Parathyroid adenoma (tissue), 2 donors: ENCODE results near the gene ITSN2.

ENCODE experiments used
- H2AFZ ChIP-seq: fragments of 300-600 bp; sonication (generic); one replicate; pipeline ENCODE4 v1.7.0; 2017; ENCODE audit warnings: antibody characterized with exemption, mild to moderate bottlenecking
- H3K27ac ChIP-seq: fragments of 300-600 bp; sonication (generic); one replicate; pipeline ENCODE4 v1.7.0; 2017
- H3K27me3 ChIP-seq: fragments of 300-600 bp; sonication (generic); one replicate; pipeline ENCODE4 v1.7.0; 2017; ENCODE audit warnings: low read length; ENCODE audit not compliant: control insufficient read depth, insufficient read depth
- H3K36me3 ChIP-seq: fragments of 300-600 bp; sonication (generic); one replicate; pipeline ENCODE4 v1.7.0; 2017; ENCODE audit warnings: low read length; ENCODE audit not compliant: control insufficient read depth, insufficient read depth
- H3K4me1 ChIP-seq: fragments of 300-600 bp; sonication (generic); one replicate; pipeline ENCODE4 v1.7.0; 2017; ENCODE audit warnings: control low read depth
- H3K4me2 ChIP-seq: fragments of 300-600 bp; sonication (generic); one replicate; pipeline ENCODE4 v1.7.0; 2017; ENCODE audit warnings: low read length
- H3K4me3 ChIP-seq: fragments of 300-600 bp; sonication (generic); one replicate; pipeline ENCODE4 v1.7.0; 2017; ENCODE audit warnings: low read depth, low read length
- H3K79me2 ChIP-seq: fragments of 300-600 bp; sonication (generic); one replicate; pipeline ENCODE4 v1.7.0; 2017; ENCODE audit warnings: control low read depth
- H3K9ac ChIP-seq: fragments of 300-600 bp; sonication (generic); one replicate; pipeline ENCODE4 v1.7.0; 2017; ENCODE audit warnings: mild to moderate bottlenecking
- H3K9me3 ChIP-seq: fragments of 300-600 bp; sonication (generic); one replicate; pipeline ENCODE4 v1.7.0; 2017; ENCODE audit warnings: low read length; ENCODE audit not compliant: control insufficient read depth
- CTCF ChIP-seq: fragments of 300-600 bp; sonication (generic); IDR thresholded peaks from one replicate; pipeline ENCODE4 v1.7.0; 2017; ENCODE audit warnings: antibody characterized with exemption, mild to moderate bottlenecking
- donor health status: primary hyperparathyroidism.

ITSN2 gene

GRCh38 chr2:24394998-24395397, 34.7 kb upstream of the ITSN2 start:
- Histone ChIP-seq H3K27me3 (no peaks in the 10 kb centered on the region), H3K4me3 (no peak overlapping the region), H3K9me3 (no peaks in the 10 kb centered on the region), H3K4me1 (no peaks in the 10 kb centered on the region), H3K9ac (no peak overlapping the region), H3K36me3 (no peaks in the 10 kb centered on the region), H3K4me2 (no peak overlapping the region), H3K79me2 (no peaks in the 10 kb centered on the region), H2AFZ (no peak overlapping the region), H3K27ac (no peak overlapping the region)
- TF ChIP-seq CTCF, result no peak

DNA sequence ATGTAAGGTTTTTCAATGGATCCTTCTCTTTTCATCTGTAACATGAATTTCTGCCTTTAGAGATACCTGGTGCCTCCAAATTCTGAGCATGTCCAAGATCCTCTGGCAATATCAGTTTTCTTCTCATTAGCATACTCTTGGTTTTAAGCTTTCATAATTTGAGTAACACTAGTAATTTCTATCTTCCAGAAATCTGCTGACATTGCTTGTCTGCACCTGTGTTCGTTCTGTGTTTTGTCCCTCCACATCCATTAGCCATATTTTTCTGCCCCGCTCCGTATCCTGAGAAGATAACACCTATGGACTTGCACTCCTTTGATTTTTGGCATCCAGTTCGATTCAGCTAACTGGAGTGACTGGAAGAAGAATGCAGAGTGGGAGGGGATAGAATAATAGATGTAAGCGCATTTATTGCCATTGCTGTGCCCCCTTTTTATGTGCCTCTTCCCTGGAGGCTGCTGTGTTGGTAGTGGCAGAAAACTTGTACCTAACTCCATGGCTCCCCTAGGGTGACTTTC, 32.3 kb upstream of the ITSN2 start:
- TF ChIP-seq CTCF, result no peak
- H3K36me3 ChIP-seq, result no peaks in the 10 kb centered on the region
- no peak overlapping the region for H3K9ac ChIP-seq
- no peaks in the 10 kb centered on the region for H3K9me3 ChIP-seq
- no peaks in the 10 kb centered on the region for H3K27me3 ChIP-seq
- no peak overlapping the region for H3K27ac ChIP-seq
- H3K79me2 ChIP-seq, result no peaks in the 10 kb centered on the region
- H2AFZ ChIP-seq, result peak overlapping the region; percentile 53
- H3K4me1 ChIP-seq, result no peaks in the 10 kb centered on the region
- H3K4me3 ChIP-seq, result no peak overlapping the region
- no peak overlapping the region for H3K4me2 ChIP-seq

- Histone ChIP-seq H3K9me3 (no peaks in the 10 kb centered on the region), H3K4me3 (no peak overlapping the region), H3K36me3 (no peaks in the 10 kb centered on the region), H3K79me2 (no peaks in the 10 kb centered on the region), H3K27me3 (no peaks in the 10 kb centered on the region), H3K4me2 (no peak overlapping the region), H3K4me1 (no peaks in the 10 kb centered on the region), H3K27ac (no peak overlapping the region), H3K9ac (no peak overlapping the region), H2AFZ (no peak overlapping the region)
- no peak for TF ChIP-seq CTCF
Measured at GRCh38 chr2:24385366-24385765, 25.0 kb upstream of the ITSN2 start.

DNA sequence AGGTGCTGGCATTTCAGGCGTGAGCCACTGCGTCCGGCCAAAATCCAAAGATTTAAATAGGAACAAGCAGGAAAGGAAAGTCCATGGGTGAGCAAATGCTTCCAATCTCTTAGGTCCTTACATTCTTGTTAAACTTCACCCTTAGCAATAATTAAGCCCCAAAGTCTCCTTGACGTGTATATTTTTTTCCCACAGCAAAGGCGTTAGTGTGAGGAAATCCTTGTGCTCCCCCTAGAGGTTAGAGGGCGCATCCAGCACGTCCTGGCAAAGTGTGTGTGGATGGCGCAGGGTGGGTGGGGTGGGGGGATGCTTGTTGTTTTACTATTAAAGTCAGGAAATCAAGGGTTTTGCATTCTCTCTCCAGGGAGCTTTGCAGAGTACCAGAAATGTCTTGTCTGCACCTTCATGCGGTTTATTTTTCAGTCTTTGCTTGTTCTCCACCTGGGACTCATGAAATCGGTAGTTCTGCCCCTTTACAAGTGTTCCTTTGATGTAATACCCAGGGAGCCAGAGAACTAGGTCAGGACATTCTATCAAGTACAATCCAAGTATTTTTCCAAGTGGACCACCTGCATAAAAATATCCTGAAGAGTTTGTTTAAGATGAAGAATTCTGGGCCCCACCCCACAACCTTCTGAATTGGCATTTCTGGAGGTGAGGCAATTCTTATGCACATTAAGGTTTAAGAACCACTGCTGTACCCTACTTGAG, 22.2 kb upstream of the ITSN2 start:
- no peak overlapping the region for H3K9ac ChIP-seq
- no peak overlapping the region for H3K27ac ChIP-seq
- no peaks in the 10 kb centered on the region for H3K4me1 ChIP-seq
- H3K4me3 ChIP-seq, result no peak overlapping the region
- H3K36me3 ChIP-seq, result no peaks in the 10 kb centered on the region
- no peaks in the 10 kb centered on the region for H3K9me3 ChIP-seq
- peak; percentile 48 for TF ChIP-seq CTCF
- no peaks in the 10 kb centered on the region for H3K27me3 ChIP-seq
- no peak overlapping the region for H3K4me2 ChIP-seq
- H3K79me2 ChIP-seq, result no peaks in the 10 kb centered on the region
- H2AFZ ChIP-seq, result peak overlapping the region; percentile 53

GRCh38 chr2:24380820-24381219, 20.5 kb upstream of the ITSN2 start:
- Histone ChIP-seq H2AFZ (peak overlapping the region; percentile 72), H3K36me3 (no peaks in the 10 kb centered on the region), H3K9ac (no peak overlapping the region), H3K4me3 (no peak overlapping the region), H3K27me3 (no peaks in the 10 kb centered on the region), H3K4me1 (no peaks in the 10 kb centered on the region), H3K4me2 (no peak overlapping the region), H3K9me3 (no peaks in the 10 kb centered on the region), H3K27ac (no peak overlapping the region), H3K79me2 (no peaks in the 10 kb centered on the region)
- TF ChIP-seq CTCF, result no peak
